Fibroblast of upper back skin (primary cell): ENCODE results near the gene CASP5.
A peak's percentile ranks its signal among the peaks of the same experiment; 100 is the strongest.
"Not testable (repeated sequence)": the region's sequence is repeated elsewhere in the genome, so short reads cannot be mapped to it uniquely, and the experiment has no call there.

Experiments used
- DNase-seq: peaks from one replicate; pipeline ENCODE4 v3.0.0-alpha.2; 2013

The CASP5 gene

GRCh38 chr11:105023003-105023402 is at the start of gene CASP5:
CASP5 (minus strand) TSS chr11:105023168; CDS start chr11:105023136, 32 bp downstream.
- DNase-seq: no peak

- not testable (repeated sequence) for DNase-seq
Observed at GRCh38 chr11:105072080-105072479, 49.1 kb upstream of the CASP5 start.

- DNase-seq: no peak
Observed at GRCh38 chr11:105071089-105071732, 48.2 kb upstream of the CASP5 start.

- DNase-seq: no peak
Observed at GRCh38 chr11:105070306-105070705, 47.3 kb upstream of the CASP5 start.

GRCh38 chr11:105069749-105070148 is 46.8 kb upstream of the CASP5 start:
- not testable (repeated sequence) for DNase-seq

GRCh38 chr11:105063245-105063941 is 40.4 kb upstream of the CASP5 start:
- not testable (repeated sequence) for DNase-seq

GRCh38 chr11:105057432-105057831 is 34.5 kb upstream of the CASP5 start:
- no peak for DNase-seq

- DNase-seq: no peak
Observed at GRCh38 chr11:105056446-105056845, 33.5 kb upstream of the CASP5 start.

GRCh38 chr11:105054723-105055493 is 31.9 kb upstream of the CASP5 start:
- DNase-seq: no peak

- DNase-seq: no peak
Observed at GRCh38 chr11:105052487-105052886, 29.5 kb upstream of the CASP5 start.

GRCh38 chr11:105051559-105051958 is 28.6 kb upstream of the CASP5 start:
- DNase-seq: no peak

GRCh38 chr11:105049481-105049880 is 26.5 kb upstream of the CASP5 start:
- no peak for DNase-seq

- peak; percentile 97 for DNase-seq
Observed at GRCh38 chr11:105046898-105047579, 24.1 kb upstream of the CASP5 start.

- peak; percentile 36 for DNase-seq
Observed at GRCh38 chr11:105045676-105046296, 22.8 kb upstream of the CASP5 start.

GRCh38 chr11:105044557-105045524 is 21.9 kb upstream of the CASP5 start, which contains the start of gene CARD16:
CARD16 (minus strand) TSS chr11:105045335; CDS start chr11:105045297, 38 bp downstream.
- DNase-seq: peak; percentile 67

- DNase-seq: no peak
Observed at GRCh38 chr11:105042178-105042577, 19.2 kb upstream of the CASP5 start.

GRCh38 chr11:105040703-105041102 is 17.7 kb upstream of the CASP5 start:
- no peak for DNase-seq

GRCh38 chr11:105034813-105035620 is 12.0 kb upstream of the CASP5 start, which contains the start of gene CASP1:
CASP1 (minus strand) TSS chr11:105035144; CDS start chr11:105035113, 31 bp downstream.
- peak; percentile 80 for DNase-seq

- DNase-seq: not testable (repeated sequence)
Observed at GRCh38 chr11:105034388-105034787, 11.4 kb upstream of the CASP5 start.

GRCh38 chr11:105033781-105034180 is 10.8 kb upstream of the CASP5 start:
- DNase-seq: no peak
